Astrocyte of the cerebellum (primary cell): ENCODE measurements around the gene VTI1A.
"Not testable (repeated sequence)": the region's sequence is repeated elsewhere in the genome, so short reads cannot be mapped to it uniquely, and the experiment has no call there.

Source experiments
- DNase-seq: peaks from one replicate; pipeline ENCODE4 v3.0.0-alpha.2; 2011; ENCODE audit warnings: low read depth
- H3K4me3 ChIP-seq: 2 replicates; pipeline ENCODE4 v1.5.1; 2011; ENCODE audit warnings: mild to moderate bottlenecking, low read depth, low read length, moderate library complexity
- CTCF ChIP-seq: IDR thresholded peaks from 2 replicates; pipeline ENCODE4 v1.5.1; 2012; ENCODE audit warnings: low read length, low read depth, moderate library complexity, mild to moderate bottlenecking; ENCODE audit errors: missing control alignments
- in situ Hi-C: cut with HindIII; loops from 2 replicates; pipeline ENCODE4 v1.10.0; 2017; ENCODE audit warnings: low sequenced_read_pairs

VTI1A gene

GRCh38 chr10:112497347-112497950 is 50.4 kb downstream of the VTI1A start:
- TF ChIP-seq CTCF, result no peak
- no peak overlapping the region for H3K4me3 ChIP-seq
- no peak for DNase-seq
- in situ Hi-C loops, result no loop called here

- no peak overlapping the region for H3K4me3 ChIP-seq
- in situ Hi-C loops, result no loop called here
- DNase-seq, result no peak
- no peak for TF ChIP-seq CTCF
Observed at GRCh38 chr10:112498806-112499205, 51.8 kb downstream of the VTI1A start.

GRCh38 chr10:112499985-112500384 is 53.0 kb downstream of the VTI1A start:
- DNase-seq, in situ Hi-C loops, H3K4me3 ChIP-seq: not testable (repeated sequence)

GRCh38 chr10:112502536-112502935 is 55.5 kb downstream of the VTI1A start:
- in situ Hi-C loops, result no loop called here
- no peak for TF ChIP-seq CTCF
- H3K4me3 ChIP-seq, result no peak overlapping the region
- no peak for DNase-seq

- in situ Hi-C loops, result no loop called here
- no peak for TF ChIP-seq CTCF
Observed at GRCh38 chr10:112503643-112504042, 56.6 kb downstream of the VTI1A start.

GRCh38 chr10:112507046-112507445 is 60.0 kb downstream of the VTI1A start:
- TF ChIP-seq CTCF, result no peak

More at GRCh38 chr10:112503643-112504042, 56.6 kb downstream of the VTI1A start:
- H3K4me3 ChIP-seq, result no peak overlapping the region
- no peak for DNase-seq

GRCh38 chr10:112507988-112508387 is 61.0 kb downstream of the VTI1A start:
- no peak for DNase-seq

More at GRCh38 chr10:112507046-112507445, 60.0 kb downstream of the VTI1A start:
- H3K4me3 ChIP-seq, result no peak overlapping the region
- in situ Hi-C loops, result no loop called here
- DNase-seq, result no peak

More at GRCh38 chr10:112507988-112508387, 61.0 kb downstream of the VTI1A start:
- no peak for TF ChIP-seq CTCF
- H3K4me3 ChIP-seq, result no peak overlapping the region
- in situ Hi-C loops, result no loop called here
